ENCODE data around the gene LEF1.

DNA sequence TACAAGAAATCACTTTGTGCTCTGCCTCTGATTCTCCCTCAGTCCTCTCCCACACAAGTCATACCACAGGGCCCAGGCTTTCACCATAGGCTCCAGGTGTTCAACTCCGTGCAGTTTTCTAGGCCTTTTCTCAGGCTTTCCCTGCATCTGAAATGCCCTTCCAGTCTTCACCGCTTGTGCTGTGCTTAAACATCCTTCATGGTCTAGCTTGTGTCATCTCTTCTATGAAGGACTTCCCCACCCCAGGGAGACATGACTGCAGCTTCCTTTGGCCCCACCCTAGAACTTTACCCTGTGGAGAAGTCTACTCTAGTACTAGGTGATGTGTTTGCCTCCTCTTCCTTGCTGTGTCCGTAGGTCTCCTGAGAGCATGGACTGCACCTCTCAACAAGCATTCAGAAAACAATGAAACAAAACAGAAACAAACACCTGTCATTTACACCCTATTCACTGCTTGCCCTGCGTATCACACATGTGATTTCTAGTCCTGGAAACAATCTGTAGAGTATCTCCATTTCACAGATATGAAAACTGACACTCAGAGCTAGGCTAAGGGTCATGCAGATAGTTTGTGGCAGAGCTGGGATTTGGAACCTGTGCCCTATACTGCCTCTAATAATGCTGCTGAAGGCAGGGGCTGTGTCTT lies 22.7 kb upstream of the LEF1 start:
- TF ChIP-seq EP300 (IDR thresholded peaks at IDR 0.05) (no peak), POLR2A (IDR thresholded peaks at IDR 0.05) (no peak), POLR2AphosphoS5 (IDR thresholded peaks at IDR 0.05) (no peak)
- TF ChIP-seq, protein P1, sequence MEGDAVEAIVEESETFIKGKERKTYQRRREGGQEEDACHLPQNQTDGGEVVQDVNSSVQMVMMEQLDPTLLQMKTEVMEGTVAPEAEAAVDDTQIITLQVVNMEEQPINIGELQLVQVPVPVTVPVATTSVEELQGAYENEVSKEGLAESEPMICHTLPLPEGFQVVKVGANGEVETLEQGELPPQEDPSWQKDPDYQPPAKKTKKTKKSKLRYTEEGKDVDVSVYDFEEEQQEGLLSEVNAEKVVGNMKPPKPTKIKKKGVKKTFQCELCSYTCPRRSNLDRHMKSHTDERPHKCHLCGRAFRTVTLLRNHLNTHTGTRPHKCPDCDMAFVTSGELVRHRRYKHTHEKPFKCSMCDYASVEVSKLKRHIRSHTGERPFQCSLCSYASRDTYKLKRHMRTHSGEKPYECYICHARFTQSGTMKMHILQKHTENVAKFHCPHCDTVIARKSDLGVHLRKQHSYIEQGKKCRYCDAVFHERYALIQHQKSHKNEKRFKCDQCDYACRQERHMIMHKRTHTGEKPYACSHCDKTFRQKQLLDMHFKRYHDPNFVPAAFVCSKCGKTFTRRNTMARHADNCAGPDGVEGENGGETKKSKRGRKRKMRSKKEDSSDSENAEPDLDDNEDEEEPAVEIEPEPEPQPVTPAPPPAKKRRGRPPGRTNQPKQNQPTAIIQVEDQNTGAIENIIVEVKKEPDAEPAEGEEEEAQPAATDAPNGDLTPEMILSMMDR (IDR thresholded peaks at IDR 0.05) = no peak
